ENCODE results near the gene VPS37D. TPM values are rescaled to one million over a fixed set of nuclear protein-coding genes. Genes with fewer than 3 reads are reported as not detected.
"Not testable (repeated sequence)": the region's sequence is repeated elsewhere in the genome, so short reads cannot be mapped to it uniquely, and the experiment has no call there.

VPS37D gene
- total and polyA plus RNA-seq, 2 experiments from 2014 or later = 14.6 to 32.0 TPM

DNA sequence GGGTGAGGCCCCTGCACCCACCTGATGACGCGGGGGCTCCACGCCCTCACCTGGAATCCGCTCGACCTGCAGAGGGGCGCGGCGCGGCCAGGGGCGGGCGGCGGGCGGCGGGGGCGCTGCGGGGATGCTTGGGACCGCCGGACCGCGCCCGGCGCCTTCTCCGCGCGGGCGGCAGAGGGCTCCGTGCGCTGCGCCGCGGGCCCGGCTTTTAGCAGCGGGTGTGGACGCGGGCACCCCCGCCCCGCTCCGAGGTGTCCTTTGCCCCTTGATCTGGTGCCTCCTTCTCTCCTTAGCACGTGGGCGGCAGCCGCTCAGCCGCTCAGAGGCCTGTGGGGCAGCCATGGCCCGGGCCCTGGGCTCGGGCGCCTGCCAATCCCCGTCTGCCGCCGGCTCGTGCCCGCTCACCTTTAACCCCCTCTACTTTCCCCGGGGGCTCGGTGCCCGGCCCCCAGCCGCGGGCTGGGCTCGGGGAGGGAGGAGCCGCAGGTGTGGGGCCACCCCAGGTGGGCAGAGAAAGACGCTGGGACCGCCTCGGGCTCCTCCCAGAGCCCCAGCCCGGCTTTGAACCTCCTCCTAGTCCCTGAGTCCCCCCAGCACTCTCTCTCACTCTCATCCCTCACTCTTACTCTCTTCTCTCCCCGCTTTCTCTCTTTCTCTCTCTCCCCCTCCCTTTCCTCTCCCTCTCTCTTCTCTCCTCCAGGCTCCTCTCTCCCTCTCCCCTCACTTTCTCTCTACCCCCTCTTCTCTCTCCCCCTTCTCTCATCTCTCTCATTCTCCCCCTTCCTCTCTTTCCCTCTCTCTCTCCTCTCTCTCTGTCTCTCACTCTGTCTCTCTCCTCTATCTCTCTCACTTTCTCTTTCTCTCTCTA is 19.7 kb upstream of the VPS37D start:
- peak in 1 of 2 donors; percentile 43 for DNase-seq (ENCODE audit: low read depth in 1 of 2, low spot score in 1 of 2)
- no peak overlapping the region for H3K27ac ChIP-seq
- H3K27me3 ChIP-seq = peaks cover 75% of the 10 kb centered on the region
- H3K9me3 ChIP-seq (ENCODE audit: low read depth) = no peaks in the 10 kb centered on the region
- H3K4me3 ChIP-seq = peak overlapping the region; percentile 26
- no peaks in the 10 kb centered on the region for H3K4me1 ChIP-seq (ENCODE audit: low read depth)
- TF ChIP-seq, protein P1, sequence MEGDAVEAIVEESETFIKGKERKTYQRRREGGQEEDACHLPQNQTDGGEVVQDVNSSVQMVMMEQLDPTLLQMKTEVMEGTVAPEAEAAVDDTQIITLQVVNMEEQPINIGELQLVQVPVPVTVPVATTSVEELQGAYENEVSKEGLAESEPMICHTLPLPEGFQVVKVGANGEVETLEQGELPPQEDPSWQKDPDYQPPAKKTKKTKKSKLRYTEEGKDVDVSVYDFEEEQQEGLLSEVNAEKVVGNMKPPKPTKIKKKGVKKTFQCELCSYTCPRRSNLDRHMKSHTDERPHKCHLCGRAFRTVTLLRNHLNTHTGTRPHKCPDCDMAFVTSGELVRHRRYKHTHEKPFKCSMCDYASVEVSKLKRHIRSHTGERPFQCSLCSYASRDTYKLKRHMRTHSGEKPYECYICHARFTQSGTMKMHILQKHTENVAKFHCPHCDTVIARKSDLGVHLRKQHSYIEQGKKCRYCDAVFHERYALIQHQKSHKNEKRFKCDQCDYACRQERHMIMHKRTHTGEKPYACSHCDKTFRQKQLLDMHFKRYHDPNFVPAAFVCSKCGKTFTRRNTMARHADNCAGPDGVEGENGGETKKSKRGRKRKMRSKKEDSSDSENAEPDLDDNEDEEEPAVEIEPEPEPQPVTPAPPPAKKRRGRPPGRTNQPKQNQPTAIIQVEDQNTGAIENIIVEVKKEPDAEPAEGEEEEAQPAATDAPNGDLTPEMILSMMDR (IDR thresholded peaks at IDR 0.05; ENCODE audit: low read depth, low read length) = no peak
- no peaks in the 10 kb centered on the region for H3K36me3 ChIP-seq

DNA sequence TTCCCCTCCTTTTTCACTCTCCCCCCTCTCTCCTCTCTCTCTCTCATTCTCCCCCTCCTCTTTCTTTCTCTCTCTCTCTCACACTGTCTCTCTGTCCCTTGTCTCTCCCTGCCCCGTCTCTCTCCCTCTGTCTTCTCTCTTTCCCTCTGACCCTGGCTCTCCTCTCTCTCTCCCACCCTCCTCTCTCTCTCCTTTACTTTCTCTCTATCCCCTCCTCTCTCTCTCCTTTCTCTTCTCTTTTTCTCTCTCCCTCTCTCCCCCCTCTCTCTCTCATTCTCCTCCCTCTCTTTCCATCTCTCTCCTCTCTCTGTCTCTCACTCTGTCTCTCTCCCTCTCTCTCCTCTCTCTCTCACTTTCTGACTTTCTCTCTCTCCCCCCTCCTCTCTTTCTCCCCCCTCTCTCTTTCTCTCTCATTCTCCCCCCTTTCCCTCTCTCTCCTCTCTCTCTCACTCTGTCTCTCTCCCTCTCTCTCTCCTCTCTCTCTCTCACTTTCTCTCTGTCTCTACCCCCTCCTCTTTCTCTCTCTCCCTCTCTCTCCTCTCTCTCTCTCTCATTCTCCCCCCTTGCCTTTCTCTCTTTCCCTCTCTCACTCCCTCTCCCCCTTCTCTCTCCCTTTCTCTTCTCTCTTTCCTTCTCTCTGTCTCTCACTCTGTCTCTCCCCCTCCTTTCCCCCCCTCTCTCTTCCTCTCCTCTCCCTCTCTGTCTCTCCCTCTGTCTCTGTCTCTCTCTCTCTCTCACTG is 18.9 kb upstream of the VPS37D start:
- TF ChIP-seq, protein P1 (IDR thresholded peaks at IDR 0.05; ENCODE audit: low read depth, low read length) = no peak
- Histone ChIP-seq H3K4me1 (ENCODE audit: low read depth) (no peaks in the 10 kb centered on the region), H3K4me3 (no peak overlapping the region), H3K27me3 (peaks cover 75% of the 10 kb centered on the region), H3K27ac (no peak overlapping the region), H3K36me3 (no peaks in the 10 kb centered on the region), H3K9me3 (ENCODE audit: low read depth) (no peaks in the 10 kb centered on the region)
- DNase-seq (ENCODE audit: low read depth in 1 of 2, low spot score in 1 of 2) = no peak

DNA sequence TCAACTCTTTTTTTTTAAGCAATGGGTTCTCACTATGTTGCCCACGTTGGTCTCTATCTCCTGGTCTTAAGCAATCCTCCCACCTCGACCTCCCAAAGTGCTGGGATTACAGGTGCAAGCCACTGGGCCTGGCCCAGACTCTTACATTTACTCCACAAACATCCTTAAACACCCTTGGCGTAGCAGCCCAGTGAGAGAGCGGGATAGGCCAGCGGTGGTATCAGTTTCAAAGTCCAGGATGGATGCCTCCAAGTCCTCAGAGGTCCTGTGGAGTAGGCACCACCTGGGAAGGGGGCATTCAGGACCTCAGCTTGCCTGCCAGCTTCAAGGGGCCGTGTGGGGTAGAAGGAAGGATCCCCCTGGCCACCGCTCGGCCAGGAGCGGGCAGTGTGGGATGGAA is 18.1 kb upstream of the VPS37D start:
- no peaks in the 10 kb centered on the region for H3K4me1 ChIP-seq (ENCODE audit: low read depth)
- DNase-seq (ENCODE audit: low read depth in 1 of 2, low spot score in 1 of 2) = no peak
- H3K9me3 ChIP-seq (ENCODE audit: low read depth) = no peaks in the 10 kb centered on the region
- no peak overlapping the region for H3K27ac ChIP-seq
- peaks cover 71% of the 10 kb centered on the region for H3K27me3 ChIP-seq
- H3K36me3 ChIP-seq = no peaks in the 10 kb centered on the region
- TF ChIP-seq, protein P1 (IDR thresholded peaks at IDR 0.05; ENCODE audit: low read depth, low read length) = no peak
- H3K4me3 ChIP-seq = no peak overlapping the region

DNA sequence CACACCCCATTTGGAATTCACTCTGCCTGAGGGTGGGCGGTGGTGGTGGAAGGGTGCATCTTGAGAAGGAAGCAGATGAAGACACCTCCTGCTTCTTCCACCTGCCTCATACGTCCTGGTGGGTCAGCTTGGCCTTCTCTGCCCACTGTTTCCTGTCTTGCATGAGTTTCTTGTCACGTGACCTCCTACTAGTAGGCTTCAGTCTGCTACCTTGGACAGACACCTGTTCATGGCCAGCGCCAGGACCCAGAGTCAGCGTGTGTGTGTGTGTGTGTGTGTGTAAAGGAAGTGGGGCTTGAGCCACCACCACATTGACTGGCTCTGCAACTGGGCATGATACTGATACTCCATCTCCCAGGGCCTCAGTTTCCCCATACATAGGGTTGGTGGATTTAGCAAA is 17.1 kb upstream of the VPS37D start:
- no peak overlapping the region for H3K27ac ChIP-seq
- H3K36me3 ChIP-seq = no peaks in the 10 kb centered on the region
- DNase-seq (ENCODE audit: low read depth in 1 of 2, low spot score in 1 of 2) = no peak
- TF ChIP-seq, protein P1 (IDR thresholded peaks at IDR 0.05; ENCODE audit: low read depth, low read length) = no peak
- no peaks in the 10 kb centered on the region for H3K4me1 ChIP-seq (ENCODE audit: low read depth)
- no peaks in the 10 kb centered on the region for H3K9me3 ChIP-seq (ENCODE audit: low read depth)
- H3K4me3 ChIP-seq = no peak overlapping the region
- H3K27me3 ChIP-seq = peaks cover 65% of the 10 kb centered on the region

DNA sequence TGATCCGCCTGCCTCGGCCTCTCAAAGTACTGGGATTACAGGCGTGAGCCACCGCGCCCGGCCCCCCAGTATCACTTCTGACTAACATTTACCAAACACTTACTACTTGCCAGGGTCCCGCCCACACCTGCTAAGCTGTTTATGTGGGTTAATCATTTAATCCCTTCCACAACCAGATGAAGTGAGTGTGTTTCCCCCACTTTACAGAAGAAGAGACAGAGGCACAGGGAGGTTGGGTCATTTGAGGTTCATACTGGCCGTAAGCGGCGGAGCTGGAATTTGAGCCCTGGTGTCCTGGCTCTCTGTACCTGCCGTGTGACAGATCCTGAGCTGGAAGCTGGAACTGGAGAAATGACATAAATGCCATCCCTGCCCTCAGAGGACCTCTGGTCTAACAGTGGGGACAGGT is 15.1 kb upstream of the VPS37D start:
- Histone ChIP-seq H3K9me3 (ENCODE audit: low read depth) (no peaks in the 10 kb centered on the region), H3K36me3 (no peaks in the 10 kb centered on the region), H3K27me3 (peaks cover 45% of the 10 kb centered on the region), H3K4me3 (no peak overlapping the region), H3K4me1 (ENCODE audit: low read depth) (no peaks in the 10 kb centered on the region), H3K27ac (no peak overlapping the region)
- TF ChIP-seq, protein P1 (IDR thresholded peaks at IDR 0.05; ENCODE audit: low read depth, low read length) = no peak
- no peak for DNase-seq (ENCODE audit: low read depth in 1 of 2, low spot score in 1 of 2)

DNA sequence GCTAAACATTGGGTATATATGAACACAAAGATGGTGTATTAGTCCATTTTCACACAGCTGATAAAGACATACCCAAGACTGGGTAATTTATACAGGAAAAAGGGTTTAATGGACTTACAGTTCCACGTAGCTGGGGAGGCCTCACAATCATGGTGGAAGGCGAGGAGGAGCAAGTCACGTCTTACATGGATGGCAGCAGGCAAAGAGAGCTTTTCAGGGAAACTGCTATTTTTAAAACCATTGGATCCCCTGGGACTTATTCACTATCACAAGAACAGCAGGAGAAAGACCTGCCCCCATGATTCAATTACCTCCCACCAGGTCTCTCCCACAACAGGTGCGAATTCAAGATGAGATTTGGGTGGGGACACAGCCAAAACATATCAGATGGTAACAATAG is 12.3 kb upstream of the VPS37D start:
- H3K4me1 ChIP-seq (ENCODE audit: low read depth); DNase-seq (ENCODE audit: low read depth in 1 of 2, low spot score in 1 of 2); H3K36me3 ChIP-seq; H3K27ac ChIP-seq; H3K4me3 ChIP-seq; H3K9me3 ChIP-seq (ENCODE audit: low read depth): not testable (repeated sequence)
- H3K27me3 ChIP-seq = peaks cover 17% of the 10 kb centered on the region
